Endothelial cell of umbilical vein (primary cell): Measurements from ENCODE around the gene AP2A2. TPM values are rescaled to one million over a fixed set of nuclear protein-coding genes. Genes with fewer than 3 reads are reported as not detected.

ENCODE experiments used
- BruUV-seq: library from RNA; stranded (reverse); fragments of 400-500 nt; replicated peaks from 2 replicates; lab custom pipeline; 2021; lab: Mats Ljungman, UMichigan
- CTCF ChIA-PET: fragments of 300-600, 350-600 bp; sonication (Branson Sonifier 250); formaldehyde crosslinking; loops from one replicate; lab custom pipeline; 2021; ENCODE audit warnings: antibody characterized with exemption, inconsistent platforms; lab: Charles Lee
- POLR2A ChIA-PET: fragments of 300-600, 350-600 bp; sonication (Branson Sonifier 250); formaldehyde crosslinking; loops from one replicate; lab custom pipeline; 2021; ENCODE audit warnings: antibody characterized with exemption, inconsistent platforms; lab: Charles Lee
- DNase-seq: peaks from one replicate; pipeline ENCODE4 v3.0.0-alpha.2; 2011; ENCODE audit warnings: low read depth, low spot score
- FAIRE-seq: peaks from 2 replicates; lab custom pipeline; 2011; peaks lifted over from hg19 to GRCh38; lab: Jason Lieb, UNC
- H2AFZ ChIP-seq: 2 replicates; pipeline ENCODE4 v1.6.0; 2012; ENCODE audit warnings: low read depth, low read length, control low read depth, inconsistent platforms
- H3K27ac ChIP-seq: 2 replicates; pipeline ENCODE4 v1.5.1; 2011; ENCODE audit warnings: low read depth, mild to moderate bottlenecking, control low read depth, low read length, moderate library complexity; ENCODE audit not compliant: insufficient read depth
- H3K27me3 ChIP-seq, 2 experiments: 2 replicates each; pipeline versions ENCODE4 v1.6.0 to v1.6.1; 2011; ENCODE audit warnings: low read length in 2 of 2, mixed read lengths in 1 of 2; ENCODE audit not compliant: control insufficient read depth in 2 of 2, insufficient read depth in 2 of 2
- H3K36me3 ChIP-seq, 2 experiments: 2 replicates in 1 of 2; 3 replicates in 1 of 2; pipeline ENCODE4 v1.5.1; 2011; ENCODE audit warnings: low read length in 2 of 2, mild to moderate bottlenecking in 1 of 2, moderate library complexity in 1 of 2; ENCODE audit not compliant: control insufficient read depth in 2 of 2, insufficient read depth in 2 of 2; ENCODE audit errors: extremely low read depth in 1 of 2
- H3K4me1 ChIP-seq: 3 replicates; pipeline ENCODE4 v1.5.1; 2011; ENCODE audit warnings: mild to moderate bottlenecking, low read length; ENCODE audit not compliant: control insufficient read depth, insufficient read depth; ENCODE audit errors: extremely low read depth
- H3K4me2 ChIP-seq: 2 replicates; pipeline ENCODE4 v1.6.1; 2011; ENCODE audit warnings: low read length, control low read depth, mixed read lengths; ENCODE audit not compliant: insufficient read depth
- H3K4me3 ChIP-seq, 3 experiments: fragments of 200-600 bp in 1 of 3; sonication (generic), shearing (Covaris generic) in 1 of 3; replicated peaks in 1 of 3; 2 replicates each; pipeline ENCODE4 v1.5.1; 2011 to 2016; ENCODE audit warnings: control low read depth in 3 of 3, low read length in 3 of 3, mild to moderate bottlenecking in 2 of 3, inconsistent platforms in 1 of 3, low read depth in 1 of 3, moderate library complexity in 1 of 3; ENCODE audit not compliant: insufficient read depth in 1 of 3
- H3K79me2 ChIP-seq: 2 replicates; pipeline ENCODE4 v1.6.0; 2012; ENCODE audit warnings: low read length, inconsistent platforms; ENCODE audit not compliant: control insufficient read depth, insufficient read depth
- H3K9ac ChIP-seq: replicated peaks from 2 replicates; pipeline ENCODE3; 2011; ENCODE audit warnings: low read length, control low read depth; ENCODE audit not compliant: insufficient read depth; ENCODE audit errors: extremely low read depth
- H3K9me1 ChIP-seq: replicated peaks from 3 replicates; pipeline ENCODE4 v1.6.0; 2011; ENCODE audit warnings: mild to moderate bottlenecking, low read length; ENCODE audit not compliant: control insufficient read depth, insufficient read depth; ENCODE audit errors: extremely low read depth
- H3K9me3 ChIP-seq: replicated peaks from 2 replicates; pipeline ENCODE4 v1.5.1; 2012; ENCODE audit warnings: low read length, inconsistent platforms; ENCODE audit not compliant: control insufficient read depth, insufficient read depth
- H4K20me1 ChIP-seq: replicated peaks from 2 replicates; pipeline ENCODE3; 2011; ENCODE audit warnings: mild to moderate bottlenecking, low read length; ENCODE audit not compliant: control insufficient read depth, insufficient read depth; ENCODE audit errors: extremely low read depth
- EZH2 ChIP-seq: IDR thresholded peaks from 2 replicates; pipeline ENCODE4 v1.6.1; 2012; ENCODE audit warnings: borderline replicate concordance, low read depth, mild to moderate bottlenecking, moderate library complexity, low read length, inconsistent platforms; ENCODE audit not compliant: severe bottlenecking
- FOS ChIP-seq: IDR thresholded peaks from 2 replicates; pipeline ENCODE4 v1.6.1; 2011; ENCODE audit warnings: mild to moderate bottlenecking, low read length, moderate library complexity, borderline replicate concordance; ENCODE audit not compliant: insufficient read depth
- GATA2 ChIP-seq: IDR thresholded peaks from 2 replicates; pipeline ENCODE4 v1.7.0; 2011; ENCODE audit warnings: low read depth, mild to moderate bottlenecking, moderate library complexity, mixed read lengths, low read length; ENCODE audit not compliant: insufficient read length, insufficient read depth
- JUN ChIP-seq: IDR thresholded peaks from 2 replicates; pipeline ENCODE4 v1.6.1; 2011; ENCODE audit warnings: borderline replicate concordance, low read depth; ENCODE audit not compliant: insufficient read length, insufficient read depth
- MYC ChIP-seq: IDR thresholded peaks from one replicate; pipeline ENCODE4 v1.6.1; 2011; ENCODE audit warnings: mild to moderate bottlenecking, low read depth, low read length
- POLR2A ChIP-seq: IDR thresholded peaks from 2 replicates; pipeline ENCODE4 v1.6.1; 2012; ENCODE audit warnings: low read depth, mild to moderate bottlenecking, control low read depth, low read length
- POLR2AphosphoS5 ChIP-seq: IDR thresholded peaks from 2 replicates; pipeline ENCODE4 v1.6.1; 2012; ENCODE audit warnings: low read depth, mild to moderate bottlenecking, control low read depth, low read length, moderate library complexity; ENCODE audit not compliant: insufficient read depth
- dilution Hi-C: fragments of 300-500 bp; cut with MboI; formaldehyde crosslinking; loops from one replicate; pipeline ENCODE4 v1.15.0; 2019; ENCODE audit warnings: low sequenced_read_pairs; ENCODE audit not compliant: extremely low pct_ligation_motif_present
- intact Hi-C: fragments of 100-400 bp; cut with micrococcal nuclease; formaldehyde crosslinking; loops from one replicate; pipeline ENCODE4 v1.10.0; 2022
- polyA plus RNA-seq, 4 experiments: library from polyadenylated mRNA; depleted of rRNA in 3 of 4; stranded (reverse) in 3 of 4; unstranded in 1 of 4; fragments of >200 nt; gene quantifications; 2 replicates each; pipeline versions ENCODE4 v1.2.1 to v1.2.3, GENCODE V29; 2011 to 2012; ENCODE audit warnings: missing spikeins in 1 of 4
- total RNA-seq: library from RNA; stranded (reverse); gene quantifications from 2 replicates; pipeline ENCODE4 v1.2.3, GENCODE V29; 2021
- TF ChIP-seq, protein P1 (sequence below): IDR thresholded peaks from 2 replicates; pipeline ENCODE4 v1.6.1; 2011; ENCODE audit not compliant: insufficient read depth, insufficient read length
- TF ChIP-seq, protein P2 (sequence below), 2 donors: IDR thresholded peaks; 1 replicate in 1 of 2; 2 replicates in 1 of 2; pipeline ENCODE4 v1.5.1; 2011; ENCODE audit warnings: low read length in 2 of 2, mild to moderate bottlenecking in 2 of 2, moderate library complexity in 2 of 2, control low read depth in 1 of 2, inconsistent platforms in 1 of 2, low read depth in 1 of 2; ENCODE audit not compliant: insufficient read depth in 1 of 2; ENCODE audit errors: extremely low read depth in 1 of 2

The AP2A2 gene
- total and polyA plus RNA-seq, 2 donors (not counting 3 experiments of a cell fraction or from before 2014, with no cell fraction given), result 89.5 to 92.6 TPM

DNA sequence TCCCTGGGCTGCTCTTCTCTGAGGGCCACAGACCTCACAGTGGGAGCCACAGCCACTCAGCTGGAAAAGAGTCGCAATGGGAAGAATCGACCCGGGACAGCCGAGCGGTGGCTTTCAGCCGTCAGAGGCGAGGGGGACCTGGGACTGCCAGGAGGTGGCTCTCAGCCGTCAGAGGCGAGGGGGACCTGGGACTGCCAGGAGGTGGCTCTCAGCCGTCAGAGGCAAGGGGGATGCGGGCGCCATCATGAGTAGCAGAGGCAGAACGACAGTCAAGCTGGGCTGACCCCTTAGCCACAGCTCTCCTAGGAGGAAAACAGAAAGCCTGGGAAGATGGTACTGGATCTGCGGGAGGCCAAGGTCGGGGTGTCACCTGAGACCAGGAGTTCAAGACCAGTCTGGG lies 134.1 kb downstream of the AP2A2 start:
- Histone ChIP-seq H4K20me1 (no peaks in the 10 kb centered on the region), H3K27ac (no peak overlapping the region), H3K4me3 (no peak overlapping the region), H3K27me3 (peaks cover 5 to 7% of the 10 kb centered on the region in 2 experiments), H3K4me2 (no peak overlapping the region), H3K79me2 (no peaks in the 10 kb centered on the region), H3K9me3 (no peaks in the 10 kb centered on the region), H2AFZ (no peak overlapping the region), H3K9ac (no peak overlapping the region), H3K36me3 (no peaks in the 10 kb centered on the region), H3K9me1 (no peaks in the 10 kb centered on the region), H3K4me1 (no peaks in the 10 kb centered on the region)
- POLR2A ChIA-PET, result no interaction called here
- no peak for FAIRE-seq
- intact Hi-C loops (no loop called here), dilution Hi-C loops (no loop called here)
- CTCF ChIA-PET, result no interaction called here
- DNase-seq, result no peak
- no peak for TF ChIP-seq JUN
- no TSS peak for BruUV-seq

DNA sequence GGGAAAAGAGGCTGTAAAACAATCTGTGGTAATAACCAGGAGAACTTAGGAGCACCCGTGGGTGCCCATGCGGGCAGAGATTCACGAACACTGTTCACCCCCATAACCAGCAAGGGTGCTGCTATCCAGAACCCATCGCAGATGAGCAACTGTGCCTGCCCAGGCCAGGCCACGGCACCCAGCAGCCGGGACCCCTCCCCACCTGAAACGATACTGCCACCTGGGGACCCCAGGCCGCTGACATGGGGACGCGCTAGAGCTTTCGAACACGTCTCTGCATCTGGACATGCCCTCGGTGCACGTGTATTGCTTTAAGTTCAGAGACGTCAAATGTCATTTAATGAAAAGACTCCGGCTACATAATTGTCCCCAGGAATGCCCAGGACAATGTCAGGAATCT lies 134.7 kb downstream of the AP2A2 start:
- dilution Hi-C loops (no loop called here), intact Hi-C loops (no loop called here)
- Histone ChIP-seq H3K79me2 (no peaks in the 10 kb centered on the region), H3K9me1 (no peaks in the 10 kb centered on the region), H3K4me2 (no peak overlapping the region), H3K36me3 (no peaks in the 10 kb centered on the region), H4K20me1 (no peaks in the 10 kb centered on the region), H2AFZ (no peak overlapping the region), H3K27me3 (peaks cover 5 to 7% of the 10 kb centered on the region in 2 experiments), H3K27ac (no peak overlapping the region), H3K4me1 (no peaks in the 10 kb centered on the region), H3K9ac (no peak overlapping the region), H3K4me3 (no peak overlapping the region), H3K9me3 (no peaks in the 10 kb centered on the region)
- ChIA-PET CTCF (no interaction called here), POLR2A (no interaction called here)
- DNase-seq (no peak), FAIRE-seq (no peak)
- TF ChIP-seq, protein P1, sequence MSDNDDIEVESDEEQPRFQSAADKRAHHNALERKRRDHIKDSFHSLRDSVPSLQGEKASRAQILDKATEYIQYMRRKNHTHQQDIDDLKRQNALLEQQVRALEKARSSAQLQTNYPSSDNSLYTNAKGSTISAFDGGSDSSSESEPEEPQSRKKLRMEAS, result no peak
- TF ChIP-seq GATA2, result no peak
- no peak for TF ChIP-seq POLR2A
- TF ChIP-seq, protein P2, sequence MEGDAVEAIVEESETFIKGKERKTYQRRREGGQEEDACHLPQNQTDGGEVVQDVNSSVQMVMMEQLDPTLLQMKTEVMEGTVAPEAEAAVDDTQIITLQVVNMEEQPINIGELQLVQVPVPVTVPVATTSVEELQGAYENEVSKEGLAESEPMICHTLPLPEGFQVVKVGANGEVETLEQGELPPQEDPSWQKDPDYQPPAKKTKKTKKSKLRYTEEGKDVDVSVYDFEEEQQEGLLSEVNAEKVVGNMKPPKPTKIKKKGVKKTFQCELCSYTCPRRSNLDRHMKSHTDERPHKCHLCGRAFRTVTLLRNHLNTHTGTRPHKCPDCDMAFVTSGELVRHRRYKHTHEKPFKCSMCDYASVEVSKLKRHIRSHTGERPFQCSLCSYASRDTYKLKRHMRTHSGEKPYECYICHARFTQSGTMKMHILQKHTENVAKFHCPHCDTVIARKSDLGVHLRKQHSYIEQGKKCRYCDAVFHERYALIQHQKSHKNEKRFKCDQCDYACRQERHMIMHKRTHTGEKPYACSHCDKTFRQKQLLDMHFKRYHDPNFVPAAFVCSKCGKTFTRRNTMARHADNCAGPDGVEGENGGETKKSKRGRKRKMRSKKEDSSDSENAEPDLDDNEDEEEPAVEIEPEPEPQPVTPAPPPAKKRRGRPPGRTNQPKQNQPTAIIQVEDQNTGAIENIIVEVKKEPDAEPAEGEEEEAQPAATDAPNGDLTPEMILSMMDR (IDR thresholded peaks at IDR 0.05; ENCODE audit: extremely low read depth in 1 of 2, insufficient read depth in 1 of 2, low read depth in 1 of 2, low read length in 2 of 2), result no peak
- TF ChIP-seq POLR2AphosphoS5, result no peak
- TF ChIP-seq JUN, result no peak
- TF ChIP-seq FOS, result no peak
- TF ChIP-seq EZH2, result no peak
- TF ChIP-seq MYC, result no peak
- no TSS peak for BruUV-seq
